ENCODE results near the gene TOR3A. TPM values are rescaled to one million over a fixed set of nuclear protein-coding genes. Genes with fewer than 3 reads are reported as not detected.

TOR3A gene
- total and polyA plus RNA-seq, 10 of the 15 experiments (the other 5 are each of a cell fraction or from before 2014, with no cell fraction given), result 8.6 to 87.9 (median 46.3) TPM

DNA sequence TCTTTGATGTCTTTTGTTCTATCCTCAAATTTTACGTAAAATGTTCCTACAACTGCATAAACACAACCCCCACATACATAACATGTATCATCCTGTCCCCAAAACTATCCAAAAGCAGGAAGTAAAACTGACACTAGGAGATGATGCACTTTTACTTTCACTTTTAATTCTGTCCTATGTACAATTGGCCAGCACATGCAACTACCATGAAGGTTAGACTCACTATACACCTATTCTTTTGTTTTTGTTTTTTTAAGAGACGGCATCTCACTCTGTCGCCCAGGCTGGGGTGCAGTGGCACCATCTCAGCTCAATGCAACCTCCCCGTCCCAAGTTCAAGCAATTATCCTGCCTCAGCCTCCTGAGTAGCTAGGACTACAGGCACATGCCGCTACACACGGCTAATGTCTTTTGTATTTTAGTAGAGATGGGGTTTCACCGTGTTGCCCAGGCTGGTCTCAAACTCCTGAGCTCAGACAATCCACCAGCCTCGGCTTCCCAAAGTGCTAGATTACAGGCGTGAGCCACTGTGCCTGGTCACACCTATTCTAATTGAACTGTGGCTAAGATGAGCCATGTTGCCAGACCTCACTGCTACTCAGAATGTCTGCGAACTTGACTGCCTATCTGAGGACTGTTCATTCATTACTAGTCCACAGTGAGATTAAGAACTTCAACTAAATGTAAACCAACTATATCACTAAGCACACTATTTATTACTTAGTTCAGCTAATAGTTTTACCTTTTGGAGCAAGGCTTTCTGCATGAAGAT, 48.0 kb downstream of the TOR3A start:
- peak overlapping the region; percentile 47 for H3K27ac ChIP-seq (ENCODE audit: control insufficient read depth, insufficient read depth)
- H3K79me2 ChIP-seq (ENCODE audit: control insufficient read depth, insufficient read depth, low read length), result no peaks in the 10 kb centered on the region
- no peaks in the 10 kb centered on the region for H4K20me1 ChIP-seq (ENCODE audit: control insufficient read depth, insufficient read depth)
- ChIA-PET CTCF (interaction anchor here (0.6 to 2.4 kb wide), 5 partner anchors 8 to 341 kb away, joined by 3 to 8 read pairs (median 4); partner anchors contain the start of gene SOAT1), POLR2A (no interaction called here), RAD21 (ENCODE audit: unreplicated experiment) (interaction anchor here (0.7 to 1.4 kb wide), 5 partner anchors 12 to 53 kb away, joined by 3 to 5 read pairs (median 3); no protein-coding TSS in a partner anchor), SMC1A (ENCODE audit: uncharacterized antibody, unreplicated experiment) (interaction anchor here (1.0 to 1.6 kb wide), 7 partner anchors 8 to 170 kb away, joined by 3 to 6 read pairs (median 3); no protein-coding TSS in a partner anchor)
- no peak overlapping the region for H3K9ac ChIP-seq (ENCODE audit: control insufficient read depth, insufficient read depth, low read length)
- no peaks in the 10 kb centered on the region for H3K27me3 ChIP-seq (replicated peaks in 1 of 2; ENCODE audit: control insufficient read depth in 2 of 2, insufficient read depth in 2 of 2, low read length in 1 of 2)
- DNase-seq (ENCODE audit: low read depth, low spot score) (peak; percentile 59), FAIRE-seq (peak; percentile 76), ATAC-seq (peak; percentile 99)
- intact Hi-C loops (cut with micrococcal nuclease; ENCODE audit: unreplicated experiment), result no loop called here
- H3K9me3 ChIP-seq (replicated peaks; ENCODE audit: control insufficient read depth, insufficient read depth, low read length), result no peaks in the 10 kb centered on the region
- no TSS peak for BruUV-seq (replicated peaks)
- H3K36me3 ChIP-seq (ENCODE audit: control insufficient read depth in 2 of 2, insufficient read depth in 2 of 2, low read length in 1 of 2), result peaks cover 0 to 2% of the 10 kb centered on the region in 2 experiments; a peak in 2 of 4 replicates
- in situ Hi-C loops (cut with MboI), result no loop called here
- peak overlapping the region; percentile 1 for H3K4me2 ChIP-seq (ENCODE audit: control insufficient read depth, insufficient read depth)
- 70% methylated on average over 10 of the region's 10 CpGs for WGBS (ENCODE audit: insufficient coverage, insufficient replicate concordance, low lambda C conversion rate, missing lambda C conversion rate)
- peak overlapping the region; percentile 68 for H2AFZ ChIP-seq (ENCODE audit: control insufficient read depth, low read depth, low read length)
- peaks cover 6% of the 10 kb centered on the region for H3K4me1 ChIP-seq (ENCODE audit: control insufficient read depth, insufficient read depth, low read length)
- H3K4me3 ChIP-seq, result peak overlapping the region; percentile 11; the same call in 1 of the 2 replicates
- TF ChIP-seq IKZF2 (IDR thresholded peaks at IDR 0.05) (peak; percentile 38 to 56; a peak in 2 of 4 replicates), CREB1 (IDR thresholded peaks at IDR 0.05; ENCODE audit: low read depth) (0 out of 2 replicates have a peak, but pooled peaks have one; percentile 18), CHD1 (IDR thresholded peaks at IDR 0.05; ENCODE audit: low read depth, low read length) (no peak), ASH2L (IDR thresholded peaks at IDR 0.05; ENCODE audit: borderline replicate concordance, low read depth) (peak; percentile 26; the same call in 1 of the 2 replicates), PML (IDR thresholded peaks at IDR 0.05; ENCODE audit: low read length) (0 out of 2 replicates have a peak, but pooled peaks have one; percentile 37), SMC3 (IDR thresholded peaks at IDR 0.05; ENCODE audit: borderline replicate concordance, low read length) (no peak), SP1 (IDR thresholded peaks at IDR 0.05; ENCODE audit: low read depth, low read length) (no peak), FOXK2 (IDR thresholded peaks at IDR 0.05) (peak; percentile 75), NFYB (IDR thresholded peaks at IDR 0.05; ENCODE audit: insufficient read depth, low read depth, low read length) (no peak), CEBPB (IDR thresholded peaks at IDR 0.05; ENCODE audit: borderline replicate concordance in 1 of 2, low read depth in 2 of 2, low read length in 2 of 2) (no peak), CREM (IDR thresholded peaks at IDR 0.05; ENCODE audit: low read depth) (0 out of 2 replicates have a peak, but pooled peaks have one; percentile 44), YY1 (IDR thresholded peaks at IDR 0.05; ENCODE audit: low read depth, low read length) (0 out of 2 replicates have a peak, but pooled peaks have one; percentile 17), MTA2 (IDR thresholded peaks at IDR 0.05; ENCODE audit: low read depth) (no peak)
- TF ChIP-seq, protein P1, sequence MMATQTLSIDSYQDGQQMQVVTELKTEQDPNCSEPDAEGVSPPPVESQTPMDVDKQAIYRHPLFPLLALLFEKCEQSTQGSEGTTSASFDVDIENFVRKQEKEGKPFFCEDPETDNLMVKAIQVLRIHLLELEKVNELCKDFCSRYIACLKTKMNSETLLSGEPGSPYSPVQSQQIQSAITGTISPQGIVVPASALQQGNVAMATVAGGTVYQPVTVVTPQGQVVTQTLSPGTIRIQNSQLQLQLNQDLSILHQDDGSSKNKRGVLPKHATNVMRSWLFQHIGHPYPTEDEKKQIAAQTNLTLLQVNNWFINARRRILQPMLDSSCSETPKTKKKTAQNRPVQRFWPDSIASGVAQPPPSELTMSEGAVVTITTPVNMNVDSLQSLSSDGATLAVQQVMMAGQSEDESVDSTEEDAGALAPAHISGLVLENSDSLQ (IDR thresholded peaks at IDR 0.05), result peak; percentile 52
- TF ChIP-seq, protein P2, sequence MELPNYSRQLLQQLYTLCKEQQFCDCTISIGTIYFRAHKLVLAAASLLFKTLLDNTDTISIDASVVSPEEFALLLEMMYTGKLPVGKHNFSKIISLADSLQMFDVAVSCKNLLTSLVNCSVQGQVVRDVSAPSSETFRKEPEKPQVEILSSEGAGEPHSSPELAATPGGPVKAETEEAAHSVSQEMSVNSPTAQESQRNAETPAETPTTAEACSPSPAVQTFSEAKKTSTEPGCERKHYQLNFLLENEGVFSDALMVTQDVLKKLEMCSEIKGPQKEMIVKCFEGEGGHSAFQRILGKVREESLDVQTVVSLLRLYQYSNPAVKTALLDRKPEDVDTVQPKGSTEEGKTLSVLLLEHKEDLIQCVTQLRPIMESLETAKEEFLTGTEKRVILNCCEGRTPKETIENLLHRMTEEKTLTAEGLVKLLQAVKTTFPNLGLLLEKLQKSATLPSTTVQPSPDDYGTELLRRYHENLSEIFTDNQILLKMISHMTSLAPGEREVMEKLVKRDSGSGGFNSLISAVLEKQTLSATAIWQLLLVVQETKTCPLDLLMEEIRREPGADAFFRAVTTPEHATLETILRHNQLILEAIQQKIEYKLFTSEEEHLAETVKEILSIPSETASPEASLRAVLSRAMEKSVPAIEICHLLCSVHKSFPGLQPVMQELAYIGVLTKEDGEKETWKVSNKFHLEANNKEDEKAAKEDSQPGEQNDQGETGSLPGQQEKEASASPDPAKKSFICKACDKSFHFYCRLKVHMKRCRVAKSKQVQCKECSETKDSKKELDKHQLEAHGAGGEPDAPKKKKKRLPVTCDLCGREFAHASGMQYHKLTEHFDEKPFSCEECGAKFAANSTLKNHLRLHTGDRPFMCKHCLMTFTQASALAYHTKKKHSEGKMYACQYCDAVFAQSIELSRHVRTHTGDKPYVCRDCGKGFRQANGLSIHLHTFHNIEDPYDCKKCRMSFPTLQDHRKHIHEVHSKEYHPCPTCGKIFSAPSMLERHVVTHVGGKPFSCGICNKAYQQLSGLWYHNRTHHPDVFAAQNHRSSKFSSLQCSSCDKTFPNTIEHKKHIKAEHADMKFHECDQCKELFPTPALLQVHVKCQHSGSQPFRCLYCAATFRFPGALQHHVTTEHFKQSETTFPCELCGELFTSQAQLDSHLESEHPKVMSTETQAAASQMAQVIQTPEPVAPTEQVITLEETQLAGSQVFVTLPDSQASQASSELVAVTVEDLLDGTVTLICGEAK (IDR thresholded peaks at IDR 0.05; ENCODE audit: borderline replicate concordance), result peak; percentile 56; the same call in 1 of the 2 replicates
- TF ChIP-seq, protein P3, sequence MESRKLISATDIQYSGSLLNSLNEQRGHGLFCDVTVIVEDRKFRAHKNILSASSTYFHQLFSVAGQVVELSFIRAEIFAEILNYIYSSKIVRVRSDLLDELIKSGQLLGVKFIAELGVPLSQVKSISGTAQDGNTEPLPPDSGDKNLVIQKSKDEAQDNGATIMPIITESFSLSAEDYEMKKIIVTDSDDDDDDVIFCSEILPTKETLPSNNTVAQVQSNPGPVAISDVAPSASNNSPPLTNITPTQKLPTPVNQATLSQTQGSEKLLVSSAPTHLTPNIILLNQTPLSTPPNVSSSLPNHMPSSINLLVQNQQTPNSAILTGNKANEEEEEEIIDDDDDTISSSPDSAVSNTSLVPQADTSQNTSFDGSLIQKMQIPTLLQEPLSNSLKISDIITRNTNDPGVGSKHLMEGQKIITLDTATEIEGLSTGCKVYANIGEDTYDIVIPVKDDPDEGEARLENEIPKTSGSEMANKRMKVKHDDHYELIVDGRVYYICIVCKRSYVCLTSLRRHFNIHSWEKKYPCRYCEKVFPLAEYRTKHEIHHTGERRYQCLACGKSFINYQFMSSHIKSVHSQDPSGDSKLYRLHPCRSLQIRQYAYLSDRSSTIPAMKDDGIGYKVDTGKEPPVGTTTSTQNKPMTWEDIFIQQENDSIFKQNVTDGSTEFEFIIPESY (IDR thresholded peaks at IDR 0.05), result peak; percentile 70; the same call in 1 of the 2 replicates
